HepG2 (cell line): ENCODE results near the gene SEPTIN12. TPM values are rescaled to one million over a fixed set of nuclear protein-coding genes. Genes with fewer than 3 reads are reported as not detected.

Source experiments
- ARNT ChIP-seq: fragments of 450-650 bp; IDR thresholded peaks from 2 replicates; pipeline ENCODE4 v1.6.1; 2017
- ARNT2 ChIP-seq: sonication (generic); formaldehyde crosslinking; IDR thresholded peaks from 2 replicates; pipeline ENCODE4 v1.8.0; 2022; ENCODE audit warnings: mild to moderate bottlenecking, low read depth, missing genetic modification reagents, moderate library complexity
- ATM ChIP-seq: fragments of 450-650 bp; IDR thresholded peaks from 2 replicates; pipeline ENCODE4 v1.7.1; 2017; ENCODE audit warnings: mild to moderate bottlenecking, borderline replicate concordance
- CBX1 ChIP-seq: IDR thresholded peaks from one replicate; pipeline ENCODE4 v1.6.1; 2016; ENCODE audit warnings: antibody characterized with exemption, low read depth
- CC2D1A ChIP-seq: sonication (generic); formaldehyde crosslinking; IDR thresholded peaks from 2 replicates; pipeline ENCODE4 v1.8.1; 2023; ENCODE audit warnings: mild to moderate bottlenecking, missing genetic modification reagents
- HOXA9 ChIP-seq: sonication (generic); formaldehyde crosslinking; IDR thresholded peaks from 2 replicates; pipeline ENCODE4 v1.8.1; 2022; ENCODE audit warnings: missing genetic modification reagents, mild to moderate bottlenecking, moderate library complexity, borderline replicate concordance
- MAFG ChIP-seq: sonication (generic); formaldehyde crosslinking; IDR thresholded peaks from 2 replicates; pipeline ENCODE4 v1.5.1; 2020; ENCODE audit warnings: mild to moderate bottlenecking, missing genetic modification reagents
- MEIS1 ChIP-seq: sonication (generic); formaldehyde crosslinking; IDR thresholded peaks from 2 replicates; pipeline ENCODE4 v1.9.0; 2021; ENCODE audit warnings: mild to moderate bottlenecking, missing genetic modification reagents, moderate library complexity, borderline replicate concordance
- RERE ChIP-seq: IDR thresholded peaks from 2 replicates; pipeline ENCODE4 v1.6.1; 2016; ENCODE audit warnings: low read depth, missing genetic modification reagents, missing compliant biosample characterization
- SRSF4 ChIP-seq: fragments of 200-400 bp; formaldehyde crosslinking; IDR thresholded peaks from one replicate; pipeline ENCODE4 v1.6.1; 2018; ENCODE audit warnings: mild to moderate bottlenecking, low read depth, low read length, moderate library complexity; ENCODE audit not compliant: poor library complexity, severe bottlenecking
- TEAD2 ChIP-seq: sonication (generic); formaldehyde crosslinking; IDR thresholded peaks from 2 replicates; pipeline ENCODE4 v1.9.0; 2021; ENCODE audit warnings: missing genetic modification reagents
- TOPORS ChIP-seq: sonication (generic); formaldehyde crosslinking; IDR thresholded peaks from 2 replicates; pipeline ENCODE4 v1.8.0; 2023; ENCODE audit warnings: mild to moderate bottlenecking, missing genetic modification reagents
- TRIM22 ChIP-seq: fragments of 450-650 bp; IDR thresholded peaks from 2 replicates; pipeline ENCODE4 v1.6.1; 2017
- ZNF326 ChIP-seq: sonication (generic); formaldehyde crosslinking; IDR thresholded peaks from 2 replicates; pipeline ENCODE4 v1.4.0; 2020; ENCODE audit warnings: missing genetic modification reagents, borderline replicate concordance
- ZNF563 ChIP-seq: sonication (generic); formaldehyde crosslinking; IDR thresholded peaks from 2 replicates; pipeline ENCODE4 v1.8.0; 2022; ENCODE audit warnings: mild to moderate bottlenecking, moderate library complexity, missing genetic modification reagents
- ZNF790 ChIP-seq: sonication (generic); formaldehyde crosslinking; IDR thresholded peaks from 2 replicates; pipeline ENCODE4 v1.8.0; 2022; ENCODE audit warnings: missing genetic modification reagents, mild to moderate bottlenecking, borderline replicate concordance
- ZNF883 ChIP-seq: sonication (generic); formaldehyde crosslinking; IDR thresholded peaks from 2 replicates; pipeline ENCODE4 v1.5.1; 2020; ENCODE audit warnings: mild to moderate bottlenecking, missing genetic modification reagents; ENCODE audit errors: not compliant biosample characterization
- polyA plus RNA-seq, 8 experiments: library from polyadenylated mRNA; depleted of rRNA in 3 of 8; stranded (reverse) in 7 of 8; unstranded in 1 of 8; fragments of >200 nt; fragmentation: Illumina TruSeq in 4 of 8; extraction: Trizol in 4 of 8; gene quantifications; 2 replicates each; pipeline versions ENCODE4 v1.2.1 to v1.2.3, GENCODE V29; 2011 to 2016; ENCODE audit warnings: low read depth in 4 of 8, missing spikeins in 1 of 8, mixed read lengths in 1 of 8; ENCODE audit not compliant: insufficient read depth in 1 of 8
- total RNA-seq, 5 experiments: library from RNA; depleted of rRNA; stranded (reverse); fragments of >200 nt; fragmentation: Illumina TruSeq; extraction: Trizol; gene quantifications; 2 replicates each; pipeline ENCODE4 v1.2.3, GENCODE V29; 2016; ENCODE audit warnings: low read depth in 1 of 5
- TF ChIP-seq, protein P1 (sequence below): sonication (generic); formaldehyde crosslinking; IDR thresholded peaks from 2 replicates; pipeline ENCODE4 v1.4.0; 2020; ENCODE audit warnings: missing genetic modification reagents
- TF ChIP-seq, protein P2 (sequence below): sonication (generic); formaldehyde crosslinking; IDR thresholded peaks from 2 replicates; pipeline ENCODE4 v1.8.1; 2023; ENCODE audit warnings: mild to moderate bottlenecking, inconsistent platforms, moderate library complexity, missing genetic modification reagents, borderline replicate concordance

Gene SEPTIN12
- total and polyA plus RNA-seq, 2 of the 13 experiments (the other 11 are each of a cell fraction or from before 2014, with no cell fraction given) = 0.22 TPM; not detected in 1

DNA sequence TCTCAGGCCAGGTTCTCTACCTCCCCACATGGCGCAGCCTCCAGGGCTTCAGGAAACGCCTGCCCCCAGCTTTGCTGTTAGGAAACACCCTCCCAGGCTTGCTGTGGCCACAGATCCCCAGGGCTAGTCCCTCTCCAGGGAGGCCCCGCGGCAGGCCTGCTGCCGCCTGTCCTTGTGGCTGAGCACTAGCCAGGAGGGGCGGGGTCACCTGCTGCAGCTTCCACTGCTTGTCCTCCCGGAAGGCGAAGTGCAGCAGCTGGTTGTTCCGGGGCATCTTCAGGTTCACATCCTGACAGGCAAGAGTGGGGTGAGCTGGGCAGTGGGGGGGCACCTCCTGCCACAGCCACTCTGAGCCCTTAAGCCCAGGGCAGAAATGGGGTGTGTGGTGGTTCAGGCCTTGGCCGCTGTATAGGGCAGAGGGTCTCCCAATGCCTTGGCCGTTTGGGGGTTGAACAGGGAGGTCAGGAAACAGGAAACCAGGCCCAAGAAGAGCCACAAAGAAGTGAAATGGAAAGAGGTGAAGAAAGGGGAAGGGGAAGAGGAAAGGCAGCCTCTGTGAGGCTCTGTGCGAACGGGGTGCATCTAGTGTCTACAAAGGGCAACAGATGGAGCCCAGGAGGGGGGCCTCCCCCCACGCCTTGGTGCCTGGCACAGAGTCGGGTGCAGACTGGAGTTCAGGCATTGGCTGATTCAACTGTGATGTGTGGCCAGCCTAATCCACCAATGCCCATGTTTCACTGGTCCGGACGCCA lies 12.3 kb upstream of the SEPTIN12 start (continued):
- TF ChIP-seq, protein P1, sequence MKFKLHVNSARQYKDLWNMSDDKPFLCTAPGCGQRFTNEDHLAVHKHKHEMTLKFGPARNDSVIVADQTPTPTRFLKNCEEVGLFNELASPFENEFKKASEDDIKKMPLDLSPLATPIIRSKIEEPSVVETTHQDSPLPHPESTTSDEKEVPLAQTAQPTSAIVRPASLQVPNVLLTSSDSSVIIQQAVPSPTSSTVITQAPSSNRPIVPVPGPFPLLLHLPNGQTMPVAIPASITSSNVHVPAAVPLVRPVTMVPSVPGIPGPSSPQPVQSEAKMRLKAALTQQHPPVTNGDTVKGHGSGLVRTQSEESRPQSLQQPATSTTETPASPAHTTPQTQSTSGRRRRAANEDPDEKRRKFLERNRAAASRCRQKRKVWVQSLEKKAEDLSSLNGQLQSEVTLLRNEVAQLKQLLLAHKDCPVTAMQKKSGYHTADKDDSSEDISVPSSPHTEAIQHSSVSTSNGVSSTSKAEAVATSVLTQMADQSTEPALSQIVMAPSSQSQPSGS (CRISPR knock-in tag) = no peak
- TF ChIP-seq TRIM22 = no peak
- TF ChIP-seq MEIS1 (CRISPR knock-in tag) = no peak
- TF ChIP-seq HOXA9 (CRISPR knock-in tag) = no peak
- no peak for TF ChIP-seq ZNF563 (CRISPR knock-in tag)
- TF ChIP-seq ZNF883 (CRISPR knock-in tag) = no peak
- TF ChIP-seq ARNT2 = no peak
- TF ChIP-seq TOPORS = no peak
- TF ChIP-seq ATM = no peak
- TF ChIP-seq RERE = no peak
- TF ChIP-seq, protein P2, sequence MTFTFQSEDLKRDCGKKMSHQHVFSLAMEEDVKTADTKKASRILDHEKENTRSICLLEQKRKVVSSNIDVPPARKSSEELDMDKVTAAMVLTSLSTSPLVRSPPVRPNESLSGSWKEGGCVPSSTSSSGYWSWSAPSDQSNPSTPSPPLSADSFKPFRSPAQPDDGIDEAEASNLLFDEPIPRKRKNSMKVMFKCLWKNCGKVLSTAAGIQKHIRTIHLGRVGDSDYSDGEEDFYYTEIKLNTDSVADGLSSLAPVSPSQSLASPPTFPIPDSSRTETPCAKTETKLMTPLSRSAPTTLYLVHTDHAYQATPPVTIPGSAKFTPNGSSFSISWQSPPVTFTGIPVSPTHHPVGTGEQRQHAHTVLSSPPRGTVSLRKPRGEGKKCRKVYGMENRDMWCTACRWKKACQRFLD (CRISPR knock-in tag) = no peak
- TF ChIP-seq ZNF790 (CRISPR knock-in tag) = no peak
- no peak for TF ChIP-seq ARNT
- no peak for TF ChIP-seq CC2D1A (CRISPR knock-in tag)
- no peak for TF ChIP-seq SRSF4
- no peak for TF ChIP-seq MAFG (CRISPR knock-in tag)
- TF ChIP-seq CBX1 = peak; percentile 63
- no peak for TF ChIP-seq ZNF326 (CRISPR knock-in tag)
- TF ChIP-seq TEAD2 = no peak
